SU-DHL-6 (cell line): ENCODE measurements around the gene SMIM33.
"Not testable (repeated sequence)": the region's sequence is repeated elsewhere in the genome, so short reads cannot be mapped to it uniquely, and the experiment has no call there.

ENCODE experiments used
- H2AFZ ChIP-seq: fragments of 200-600 bp; sonication (generic); 2 replicates; pipeline ENCODE4 v1.6.1; 2014; ENCODE audit warnings: low read depth, mild to moderate bottlenecking, moderate library complexity, mixed read lengths, antibody characterized with exemption, low read length; ENCODE audit not compliant: severe bottlenecking
- H3F3A ChIP-seq: fragments of 200-600 bp; shearing (Covaris generic); 2 replicates; pipeline ENCODE4 v1.6.0; 2016; ENCODE audit warnings: antibody characterized with exemption, mild to moderate bottlenecking; ENCODE audit not compliant: insufficient read depth
- H3K27ac ChIP-seq: fragments of 200-600 bp; sonication (generic); 2 replicates; pipeline ENCODE4 v1.5.1; 2016; ENCODE audit warnings: low read depth, mild to moderate bottlenecking, low read length, moderate library complexity, mixed read lengths
- H3K27me3 ChIP-seq: fragments of 200-600 bp; sonication (generic), shearing (Covaris generic); 2 replicates; pipeline ENCODE4 v1.6.0; 2014; ENCODE audit warnings: mild to moderate bottlenecking, low read length
- H3K36me3 ChIP-seq: fragments of 200-600 bp; sonication (generic); 2 replicates; pipeline ENCODE4 v1.6.1; 2014; ENCODE audit warnings: mild to moderate bottlenecking, low read length, mixed read lengths
- H3K4me2 ChIP-seq: fragments of 300-600, 200-600 bp; shearing (Covaris generic), sonication (generic); 2 replicates; pipeline ENCODE4 v1.6.0; 2014; ENCODE audit warnings: low read length, low read depth, mild to moderate bottlenecking; ENCODE audit not compliant: poor library complexity, severe bottlenecking
- H3K4me3 ChIP-seq: fragments of 200-600 bp; sonication (generic); 2 replicates; pipeline ENCODE4 v1.5.1; 2014; ENCODE audit warnings: antibody characterized with exemption, low read length, mild to moderate bottlenecking, mixed read lengths; ENCODE audit not compliant: insufficient read depth, poor library complexity, severe bottlenecking
- H3K79me2 ChIP-seq: fragments of 200-600 bp; sonication (generic); 2 replicates; pipeline ENCODE4 v1.6.1; 2014; ENCODE audit warnings: mild to moderate bottlenecking, low read length, moderate library complexity; ENCODE audit not compliant: insufficient read depth
- H3K9ac ChIP-seq: fragments of 200-600 bp; sonication (generic); 2 replicates; pipeline ENCODE4 v1.7.0; 2014; ENCODE audit warnings: mild to moderate bottlenecking, low read length
- H3K9me2 ChIP-seq: fragments of 200-600 bp; sonication (generic); replicated peaks from 2 replicates; pipeline ENCODE4 v1.6.1; 2014; ENCODE audit warnings: low read length; ENCODE audit not compliant: insufficient read depth
- H3K9me3 ChIP-seq: fragments of 200-600 bp; sonication (generic); 2 replicates; pipeline ENCODE4 v1.6.1; 2014; ENCODE audit warnings: low read length, mixed read lengths; ENCODE audit not compliant: insufficient read depth
- H4K20me1 ChIP-seq: fragments of 200-600 bp; sonication (generic); 2 replicates; pipeline ENCODE4 v1.6.1; 2014; ENCODE audit warnings: low read depth, mild to moderate bottlenecking, antibody characterized with exemption, low read length, moderate library complexity, mixed read lengths
- CTCF ChIP-seq: fragments of 200-600 bp; sonication (generic); IDR thresholded peaks from one replicate; pipeline ENCODE4 v1.5.1; 2017; ENCODE audit warnings: antibody characterized with exemption, mild to moderate bottlenecking, low read length, moderate library complexity; ENCODE audit not compliant: insufficient read depth, poor library complexity, severe bottlenecking
- EZH2phosphoT487 ChIP-seq: fragments of 200-600 bp; sonication (generic), shearing (Covaris generic); conservative IDR thresholded peaks from 2 replicates; pipeline ENCODE4 v1.6.1; 2018; ENCODE audit warnings: mild to moderate bottlenecking, antibody characterized with exemption, low read length, moderate library complexity, mixed read lengths

SMIM33 gene

GRCh38 chr5:139504722-139505121 is 33.9 kb downstream of the SMIM33 start:
- not testable (repeated sequence) for H3K4me3 ChIP-seq, H3K9ac ChIP-seq, H4K20me1 ChIP-seq, H3K4me2 ChIP-seq, H2AFZ ChIP-seq, H3K9me3 ChIP-seq, H3K9me2 ChIP-seq, H3K79me2 ChIP-seq, H3F3A ChIP-seq, H3K36me3 ChIP-seq, H3K27ac ChIP-seq, H3K27me3 ChIP-seq

GRCh38 chr5:139512786-139513390 is 42.1 kb downstream of the SMIM33 start:
- Histone ChIP-seq H4K20me1 (no peaks in the 10 kb centered on the region), H3K4me3 (no peak overlapping the region), H3K9ac (no peak overlapping the region), H3K27me3 (no peaks in the 10 kb centered on the region), H2AFZ (no peak overlapping the region), H3K9me3 (no peaks in the 10 kb centered on the region), H3K9me2 (no peaks in the 10 kb centered on the region), H3K36me3 (no peaks in the 10 kb centered on the region), H3K27ac (no peak overlapping the region), H3K79me2 (no peaks in the 10 kb centered on the region), H3K4me2 (no peak overlapping the region), H3F3A (no peaks in the 10 kb centered on the region)
- no peak for TF ChIP-seq CTCF
- no peak for TF ChIP-seq EZH2phosphoT487

- H3K36me3 ChIP-seq, H3K4me3 ChIP-seq, H4K20me1 ChIP-seq, H3K4me2 ChIP-seq, H3K27me3 ChIP-seq, H3K79me2 ChIP-seq, H3K9me2 ChIP-seq, H3K27ac ChIP-seq, H3K9me3 ChIP-seq, H3K9ac ChIP-seq, H3F3A ChIP-seq, H2AFZ ChIP-seq: not testable (repeated sequence)
- TF ChIP-seq CTCF: peak; percentile 64
Measured at GRCh38 chr5:139513434-139513833, 42.6 kb downstream of the SMIM33 start.

- H3K9me2 ChIP-seq: no peaks in the 10 kb centered on the region
- no peak overlapping the region for H3K27ac ChIP-seq
- H3K79me2 ChIP-seq: no peaks in the 10 kb centered on the region
- no peaks in the 10 kb centered on the region for H3K36me3 ChIP-seq
- no peak overlapping the region for H3K4me3 ChIP-seq
- no peak overlapping the region for H2AFZ ChIP-seq
- no peak overlapping the region for H3K9ac ChIP-seq
- no peaks in the 10 kb centered on the region for H3F3A ChIP-seq
- no peak overlapping the region for H3K4me2 ChIP-seq
- TF ChIP-seq CTCF (no peak), EZH2phosphoT487 (no peak)
- H4K20me1 ChIP-seq: no peaks in the 10 kb centered on the region
- H3K9me3 ChIP-seq: no peaks in the 10 kb centered on the region
- no peaks in the 10 kb centered on the region for H3K27me3 ChIP-seq
Measured at GRCh38 chr5:139513852-139514485, 43.2 kb downstream of the SMIM33 start.
